DOHH2 (cell line): ENCODE measurements around the gene MUC12.

Experiments
- H3F3A ChIP-seq: fragments of 200-600 bp; sonication (generic), shearing (Covaris generic); 2 replicates; pipeline ENCODE4 v1.6.0; 2016; ENCODE audit warnings: antibody characterized with exemption, mild to moderate bottlenecking; ENCODE audit not compliant: control insufficient read depth, insufficient read depth
- H3K27ac ChIP-seq: fragments of 200-600 bp; sonication (generic); 2 replicates; pipeline ENCODE4 v1.5.1; 2014; ENCODE audit warnings: low read depth, mild to moderate bottlenecking, low read length, moderate library complexity
- H3K27me3 ChIP-seq: fragments of 200-600 bp; sonication (generic); 2 replicates; pipeline ENCODE4 v1.6.1; 2014; ENCODE audit warnings: mild to moderate bottlenecking, low read length, mixed read lengths; ENCODE audit not compliant: control insufficient read depth
- H3K36me3 ChIP-seq: fragments of 200-600 bp; sonication (generic); 2 replicates; pipeline ENCODE4 v1.6.1; 2014; ENCODE audit warnings: mild to moderate bottlenecking, low read length, moderate library complexity, mixed read lengths; ENCODE audit not compliant: control insufficient read depth
- H3K4me1 ChIP-seq: fragments of 200-600 bp; sonication (generic); 2 replicates; pipeline ENCODE4 v1.6.1; 2014; ENCODE audit warnings: mild to moderate bottlenecking, low read length, mixed read lengths; ENCODE audit not compliant: control insufficient read depth
- H3K4me2 ChIP-seq: fragments of 200-600 bp; sonication (generic); 2 replicates; pipeline ENCODE4 v1.6.0; 2014; ENCODE audit warnings: mild to moderate bottlenecking, low read length, moderate library complexity
- H3K4me3 ChIP-seq: fragments of 200-600 bp; sonication (generic); 2 replicates; pipeline ENCODE4 v1.5.1; 2014; ENCODE audit warnings: mild to moderate bottlenecking, low read length, mixed read lengths
- H3K79me2 ChIP-seq: fragments of 200-600 bp; sonication (generic); 2 replicates; pipeline ENCODE4 v1.6.1; 2014; ENCODE audit warnings: mild to moderate bottlenecking, low read length, mixed read lengths; ENCODE audit not compliant: control insufficient read depth
- H3K9me2 ChIP-seq: fragments of 200-600 bp; sonication (generic); replicated peaks from 2 replicates; pipeline ENCODE4 v1.6.1; 2014; ENCODE audit warnings: mild to moderate bottlenecking, low read length, mixed read lengths; ENCODE audit not compliant: control insufficient read depth
- H3K9me3 ChIP-seq: fragments of 200-600 bp; sonication (generic); 2 replicates; pipeline ENCODE4 v1.6.1; 2014; ENCODE audit warnings: antibody characterized with exemption, low read length, mixed read lengths; ENCODE audit not compliant: control insufficient read depth, insufficient read depth
- H4K20me1 ChIP-seq: fragments of 200-600 bp; sonication (generic); 2 replicates; pipeline ENCODE4 v1.6.0; 2014; ENCODE audit warnings: low read depth, mild to moderate bottlenecking, antibody characterized with exemption, low read length, moderate library complexity; ENCODE audit not compliant: control insufficient read depth, insufficient read depth
- EZH2phosphoT487 ChIP-seq: fragments of 200-600 bp; sonication (generic); IDR thresholded peaks from 2 replicates; pipeline ENCODE4 v1.6.1; 2017; ENCODE audit warnings: borderline replicate concordance, mild to moderate bottlenecking, antibody characterized with exemption, low read length, moderate library complexity, mixed read lengths
- TF ChIP-seq, protein P1 (sequence below): fragments of 200-600 bp; sonication (generic); IDR thresholded peaks from one replicate; pipeline ENCODE4 v1.5.1; 2014; ENCODE audit warnings: antibody characterized with exemption, mild to moderate bottlenecking, low read depth, low read length; ENCODE audit not compliant: poor library complexity, severe bottlenecking

MUC12 gene

DNA sequence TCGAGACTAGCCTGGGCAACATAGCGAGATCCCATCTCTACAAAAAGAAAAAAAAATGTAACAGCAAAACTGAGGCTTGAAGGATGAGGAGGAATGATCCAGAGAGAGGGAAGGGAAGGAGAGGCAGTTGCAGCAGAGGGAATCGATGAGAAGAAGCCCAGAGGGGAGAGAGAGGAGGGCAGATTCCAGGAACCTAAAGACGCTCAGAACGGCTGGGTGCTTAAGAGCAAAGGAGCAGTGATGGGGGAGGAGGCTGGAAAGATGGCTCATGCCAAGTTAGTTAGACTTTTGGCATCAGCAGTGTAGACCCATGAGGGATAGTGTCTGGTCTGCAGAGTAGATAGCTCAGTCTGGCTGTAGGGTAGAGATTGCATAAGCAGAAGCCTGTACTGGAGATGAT lies 40.3 kb downstream of the MUC12 start:
- H3K9me3 ChIP-seq: no peaks in the 10 kb centered on the region
- H3F3A ChIP-seq: no peaks in the 10 kb centered on the region
- H4K20me1 ChIP-seq: 0 out of 2 replicates have a peak, but pooled peaks cover 3% of the 10 kb centered on the region
- TF ChIP-seq EZH2phosphoT487: no peak
- TF ChIP-seq, protein P1, sequence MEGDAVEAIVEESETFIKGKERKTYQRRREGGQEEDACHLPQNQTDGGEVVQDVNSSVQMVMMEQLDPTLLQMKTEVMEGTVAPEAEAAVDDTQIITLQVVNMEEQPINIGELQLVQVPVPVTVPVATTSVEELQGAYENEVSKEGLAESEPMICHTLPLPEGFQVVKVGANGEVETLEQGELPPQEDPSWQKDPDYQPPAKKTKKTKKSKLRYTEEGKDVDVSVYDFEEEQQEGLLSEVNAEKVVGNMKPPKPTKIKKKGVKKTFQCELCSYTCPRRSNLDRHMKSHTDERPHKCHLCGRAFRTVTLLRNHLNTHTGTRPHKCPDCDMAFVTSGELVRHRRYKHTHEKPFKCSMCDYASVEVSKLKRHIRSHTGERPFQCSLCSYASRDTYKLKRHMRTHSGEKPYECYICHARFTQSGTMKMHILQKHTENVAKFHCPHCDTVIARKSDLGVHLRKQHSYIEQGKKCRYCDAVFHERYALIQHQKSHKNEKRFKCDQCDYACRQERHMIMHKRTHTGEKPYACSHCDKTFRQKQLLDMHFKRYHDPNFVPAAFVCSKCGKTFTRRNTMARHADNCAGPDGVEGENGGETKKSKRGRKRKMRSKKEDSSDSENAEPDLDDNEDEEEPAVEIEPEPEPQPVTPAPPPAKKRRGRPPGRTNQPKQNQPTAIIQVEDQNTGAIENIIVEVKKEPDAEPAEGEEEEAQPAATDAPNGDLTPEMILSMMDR: no peak
- H3K9me2 ChIP-seq: no peaks in the 10 kb centered on the region
- no peak overlapping the region for H3K4me3 ChIP-seq
- peaks cover 7% of the 10 kb centered on the region for H3K27me3 ChIP-seq
- no peaks in the 10 kb centered on the region for H3K79me2 ChIP-seq
- no peaks in the 10 kb centered on the region for H3K4me1 ChIP-seq
- H3K36me3 ChIP-seq: no peaks in the 10 kb centered on the region
- H3K4me2 ChIP-seq: no peak overlapping the region
- H3K27ac ChIP-seq: no peak overlapping the region

DNA sequence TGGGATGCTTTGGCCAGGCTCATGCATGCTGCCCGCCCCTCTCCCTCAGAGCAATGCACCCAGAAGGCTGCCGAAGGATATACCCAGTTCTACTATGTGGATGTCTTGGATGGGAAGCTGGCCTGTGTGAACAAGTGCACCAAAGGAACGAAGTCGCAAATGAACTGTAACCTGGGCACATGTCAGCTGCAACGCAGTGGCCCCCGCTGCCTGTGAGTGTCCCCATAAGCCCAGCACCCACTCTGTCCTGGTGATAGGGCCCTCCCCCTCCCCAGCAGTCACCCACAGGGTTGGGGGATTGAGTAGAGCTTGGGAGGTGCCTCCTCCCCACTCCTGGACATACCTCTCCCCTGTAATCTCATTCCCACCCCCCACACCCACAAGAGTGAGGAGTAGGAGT lies 43.6 kb downstream of the MUC12 start:
- H3K4me2 ChIP-seq: no peak overlapping the region
- no peak for TF ChIP-seq EZH2phosphoT487
- TF ChIP-seq, protein P1: no peak
- peaks cover 16% of the 10 kb centered on the region for H3K4me1 ChIP-seq
- no peak overlapping the region for H3K27ac ChIP-seq
- no peaks in the 10 kb centered on the region for H3K79me2 ChIP-seq
- 0 out of 2 replicates have a peak, but pooled peaks cover 3% of the 10 kb centered on the region for H4K20me1 ChIP-seq
- no peaks in the 10 kb centered on the region for H3K9me3 ChIP-seq
- H3K27me3 ChIP-seq: peaks cover 15% of the 10 kb centered on the region
- H3K36me3 ChIP-seq: no peaks in the 10 kb centered on the region
- no peak overlapping the region for H3K4me3 ChIP-seq
- no peaks in the 10 kb centered on the region for H3F3A ChIP-seq
- H3K9me2 ChIP-seq: no peaks in the 10 kb centered on the region

GRCh38 chr7:101015626-101016025 lies 46.3 kb downstream of the MUC12 start:
- H3K79me2 ChIP-seq: no peaks in the 10 kb centered on the region
- H3K9me2 ChIP-seq: no peaks in the 10 kb centered on the region
- no peak for TF ChIP-seq EZH2phosphoT487
- TF ChIP-seq, protein P1: no peak
- H3K36me3 ChIP-seq: no peaks in the 10 kb centered on the region
- H3K9me3 ChIP-seq: no peaks in the 10 kb centered on the region
- no peak overlapping the region for H3K27ac ChIP-seq
- H3K27me3 ChIP-seq: peaks cover 34% of the 10 kb centered on the region
- H3K4me2 ChIP-seq: no peak overlapping the region
- H3K4me3 ChIP-seq: no peak overlapping the region
- H3K4me1 ChIP-seq: peaks cover 21% of the 10 kb centered on the region
- H4K20me1 ChIP-seq: 0 out of 2 replicates have a peak, but pooled peaks cover 3% of the 10 kb centered on the region
- no peaks in the 10 kb centered on the region for H3F3A ChIP-seq
